ENCODE data around the gene PXYLP1.
"Not testable (repeated sequence)": the region's sequence is repeated elsewhere in the genome, so short reads cannot be mapped to it uniquely, and the experiment has no call there.

- TF ChIP-seq CTCF, POLR2AphosphoS5, POLR2A, EP300 (IDR thresholded peaks at IDR 0.05): not testable (repeated sequence)
Measured at GRCh38 chr3:141314415-141314814, 82.8 kb downstream of the PXYLP1 start.

Data from sigmoid colon (tissue), 4 donors.